NCI-H2171 treated with DMSO at 0.1 percent for 48 hours (cell line): ENCODE measurements around the gene BDNF.
"Not testable (repeated sequence)": the region's sequence is repeated elsewhere in the genome, so short reads cannot be mapped to it uniquely, and the experiment has no call there.

Source experiments
- DNase-seq: peaks from one replicate; lab custom pipeline; 2025; lab: John Stamatoyannopoulos, UW

Gene BDNF

GRCh38 chr11:27700351-27701301, at the start of gene BDNF:
BDNF (minus strand) TSS chr11:27700455; CDS start chr11:27658564, 41,891 bp downstream.
- peak; percentile 39 for DNase-seq

GRCh38 chr11:27740362-27741013, 40.2 kb upstream of the BDNF start:
- DNase-seq, result no peak

- no peak for DNase-seq
Measured at GRCh38 chr11:27735281-27735680, 35.0 kb upstream of the BDNF start.

- DNase-seq, result not testable (repeated sequence)
Measured at GRCh38 chr11:27731803-27732202, 31.5 kb upstream of the BDNF start.

GRCh38 chr11:27726981-27727380, 26.7 kb upstream of the BDNF start:
- DNase-seq, result no peak

- no peak for DNase-seq
Measured at GRCh38 chr11:27723687-27724086, 23.4 kb upstream of the BDNF start.

GRCh38 chr11:27722953-27723344, 22.7 kb upstream of the BDNF start:
- DNase-seq, result no peak

GRCh38 chr11:27722117-27722952, 22.1 kb upstream of the BDNF start:
- no peak for DNase-seq

- DNase-seq, result no peak
Measured at GRCh38 chr11:27721264-27722116, 21.2 kb upstream of the BDNF start.

GRCh38 chr11:27720277-27720830, 20.1 kb upstream of the BDNF start:
- no peak for DNase-seq

- DNase-seq, result no peak
Measured at GRCh38 chr11:27719546-27719925, 19.3 kb upstream of the BDNF start.

- no peak for DNase-seq
Measured at GRCh38 chr11:27718863-27719545, 18.7 kb upstream of the BDNF start.

- peak; percentile 70 for DNase-seq
Measured at GRCh38 chr11:27718346-27718862, 18.1 kb upstream of the BDNF start.

GRCh38 chr11:27717801-27718229, 17.6 kb upstream of the BDNF start:
- DNase-seq, result no peak

- DNase-seq, result no peak
Measured at GRCh38 chr11:27717377-27717776, 17.1 kb upstream of the BDNF start.

GRCh38 chr11:27716835-27717234, 16.6 kb upstream of the BDNF start:
- no peak for DNase-seq

- no peak for DNase-seq
Measured at GRCh38 chr11:27716216-27716615, 16.0 kb upstream of the BDNF start.

GRCh38 chr11:27711725-27712124, 11.5 kb upstream of the BDNF start:
- DNase-seq, result no peak

- DNase-seq, result no peak
Measured at GRCh38 chr11:27710536-27710935, 10.3 kb upstream of the BDNF start.

- DNase-seq, result no peak
Measured at GRCh38 chr11:27707676-27708075, 7.4 kb upstream of the BDNF start.
